ENCODE data around the gene ADAM8. TPM values are rescaled to one million over a fixed set of nuclear protein-coding genes. Genes with fewer than 3 reads are reported as not detected.

ADAM8 gene
- total and polyA plus RNA-seq, 2 of the 4 experiments (the other 2 are of a cell fraction): under 0.01 to 0.74 TPM

DNA sequence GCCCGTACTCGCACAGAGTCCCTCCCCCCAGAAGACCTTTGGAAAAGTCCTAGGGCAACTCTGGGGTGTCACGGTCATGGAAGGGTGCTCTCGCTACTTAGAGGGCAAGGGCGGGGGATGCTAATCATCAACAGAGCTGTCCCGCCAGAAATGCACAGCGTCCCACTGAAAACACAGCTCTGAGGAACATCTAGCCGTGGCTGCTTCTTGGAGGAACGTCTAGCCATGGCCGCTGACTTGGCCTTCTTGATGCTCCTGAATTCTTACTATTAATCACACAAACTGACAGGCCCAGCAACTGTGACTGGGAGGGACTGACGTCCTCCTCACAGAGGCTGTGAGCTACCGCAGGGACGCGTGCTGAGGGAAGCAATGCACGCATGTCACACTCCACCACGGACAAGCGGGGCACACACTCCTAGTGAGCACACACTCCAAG lies 30.3 kb upstream of the ADAM8 start (continued):
- TF ChIP-seq, protein P1, sequence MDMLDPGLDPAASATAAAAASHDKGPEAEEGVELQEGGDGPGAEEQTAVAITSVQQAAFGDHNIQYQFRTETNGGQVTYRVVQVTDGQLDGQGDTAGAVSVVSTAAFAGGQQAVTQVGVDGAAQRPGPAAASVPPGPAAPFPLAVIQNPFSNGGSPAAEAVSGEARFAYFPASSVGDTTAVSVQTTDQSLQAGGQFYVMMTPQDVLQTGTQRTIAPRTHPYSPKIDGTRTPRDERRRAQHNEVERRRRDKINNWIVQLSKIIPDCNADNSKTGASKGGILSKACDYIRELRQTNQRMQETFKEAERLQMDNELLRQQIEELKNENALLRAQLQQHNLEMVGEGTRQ (IDR thresholded peaks at IDR 0.05; ENCODE audit: low read depth, low read length): no peak
- no peak for TF ChIP-seq BHLHE40 (IDR thresholded peaks at IDR 0.05; ENCODE audit: low read depth, low read length)

- WGBS, 2 experiments (ENCODE audit: extremely low coverage in 2 of 2, insufficient read length in 1 of 2): no CpG with 5 or more reads among the region's 5 CpGs
- CTCF ChIA-PET: interaction anchor here (0.9 kb wide), 1 partner anchor 23 kb away, joined by 3 read pairs; no protein-coding TSS in a partner anchor
- no peak overlapping the region for H2AK9ac ChIP-seq (replicated peaks; ENCODE audit: low read depth, low read length, poor library complexity)
These were observed 29.4 kb upstream of the ADAM8 start for GRCh38 chr10:133306097-133306476.

More at GRCh38 chr10:133306097-133306476, 29.4 kb upstream of the ADAM8 start:
- Histone ChIP-seq H3K18ac (ENCODE audit: low read depth, low read length) (no peak overlapping the region), H3K56ac (ENCODE audit: extremely low read depth, insufficient read depth, low read length) (no peak overlapping the region), H4K5ac (ENCODE audit: low read depth, low read length) (no peak overlapping the region), H3K14ac (replicated peaks; ENCODE audit: low read depth, low read length) (no peak overlapping the region), H2BK120ac (ENCODE audit: low read depth, low read length) (no peak overlapping the region), H3K4me1 (ENCODE audit: control insufficient read depth, insufficient read depth, low read length) (peaks cover 8% of the 10 kb centered on the region), H4K91ac (ENCODE audit: insufficient read depth, low read depth, low read length) (no peak overlapping the region), H2AFZ (replicated peaks; ENCODE audit: low read length, poor library complexity) (no peak overlapping the region), H3K23ac (ENCODE audit: low read depth, low read length) (no peak overlapping the region), H2AK5ac (ENCODE audit: low read depth, low read length) (no peak overlapping the region), H3K4me3 (ENCODE audit: insufficient read depth, low read depth, low read length) (no peak overlapping the region), H3K9me3 (ENCODE audit: control insufficient read depth, insufficient read depth, low read length) (no peaks in the 10 kb centered on the region), H3K4ac (ENCODE audit: low read depth, low read length) (no peak overlapping the region), H3K27me3 (ENCODE audit: control insufficient read depth, insufficient read depth, low read length) (no peaks in the 10 kb centered on the region), H2BK5ac (ENCODE audit: low read depth, low read length, poor library complexity, severe bottlenecking) (no peak overlapping the region), H2BK20ac (ENCODE audit: low read depth, low read length) (no peak overlapping the region), H3K27ac (ENCODE audit: insufficient read depth, low read length) (no peak overlapping the region), H3K9ac (ENCODE audit: low read depth, low read length) (no peak overlapping the region), H3K36me3 (ENCODE audit: control insufficient read depth, insufficient read depth, low read length) (peaks cover 12% of the 10 kb centered on the region; the same call in 1 of the 2 replicates), H4K8ac (ENCODE audit: low read depth in 2 of 2, low read length in 2 of 2) (no peak overlapping the region), H2BK15ac (ENCODE audit: low read depth, low read length) (no peak overlapping the region), H3K79me1 (ENCODE audit: low read depth in 1 of 2, low read length in 2 of 2) (peaks cover 14 to 62% of the 10 kb centered on the region in 2 experiments), H3K4me2 (ENCODE audit: low read depth, low read length) (no peak overlapping the region), H4K20me1 (ENCODE audit: insufficient read depth, low read length) (peaks cover 56% of the 10 kb centered on the region), H3K9me1 (ENCODE audit: insufficient read depth, low read length) (peaks cover 14% of the 10 kb centered on the region; the same call in 1 of the 2 replicates)
- ATAC-seq (ENCODE audit: low read depth) (no peak), DNase-seq (no peak)
- TF ChIP-seq CEBPB (IDR thresholded peaks at IDR 0.05; ENCODE audit: low read depth, low read length): no peak
- no peak for TF ChIP-seq POLR2A (IDR thresholded peaks at IDR 0.05; ENCODE audit: low read depth, low read length)
- TF ChIP-seq RCOR1 (IDR thresholded peaks at IDR 0.05; ENCODE audit: insufficient replicate concordance, low read length): no peak
- TF ChIP-seq RAD21 (IDR thresholded peaks at IDR 0.05; ENCODE audit: low read length): no peak
- no peak for TF ChIP-seq SMC3 (IDR thresholded peaks at IDR 0.05; ENCODE audit: low read depth, low read length)
- TF ChIP-seq, protein P1 (IDR thresholded peaks at IDR 0.05; ENCODE audit: low read depth, low read length): no peak
- POLR2A ChIA-PET (ENCODE audit: unreplicated experiment): no interaction called here
- dilution Hi-C loops (cut with HindIII; ENCODE audit: low sequenced_read_pairs, unreplicated experiment): no loop called here
- in situ Hi-C loops (cut with MboI; ENCODE audit: low sequenced_read_pairs): no loop called here
- intact Hi-C loops (cut with micrococcal nuclease): loop anchor here (5.0 kb wide), 2 partner anchors 44 to 159 kb away; no protein-coding TSS in a partner anchor
- BruUV-seq (replicated peaks): no TSS peak
